PC-9 (cell line): Measurements from ENCODE around the gene PSMD7.

ENCODE experiments used
- EZH2 ChIP-seq: fragments of 200-600 bp; sonication (generic); IDR thresholded peaks from 2 replicates; pipeline ENCODE4 v1.8.0; 2017; ENCODE audit warnings: antibody characterized with exemption, low read depth
- TF ChIP-seq, protein P1 (sequence below): fragments of 200-600 bp; sonication (generic); conservative IDR thresholded peaks from 2 replicates; pipeline ENCODE4 v1.6.1; 2017; ENCODE audit warnings: mixed run types, antibody characterized with exemption, mild to moderate bottlenecking, moderate library complexity

DNA sequence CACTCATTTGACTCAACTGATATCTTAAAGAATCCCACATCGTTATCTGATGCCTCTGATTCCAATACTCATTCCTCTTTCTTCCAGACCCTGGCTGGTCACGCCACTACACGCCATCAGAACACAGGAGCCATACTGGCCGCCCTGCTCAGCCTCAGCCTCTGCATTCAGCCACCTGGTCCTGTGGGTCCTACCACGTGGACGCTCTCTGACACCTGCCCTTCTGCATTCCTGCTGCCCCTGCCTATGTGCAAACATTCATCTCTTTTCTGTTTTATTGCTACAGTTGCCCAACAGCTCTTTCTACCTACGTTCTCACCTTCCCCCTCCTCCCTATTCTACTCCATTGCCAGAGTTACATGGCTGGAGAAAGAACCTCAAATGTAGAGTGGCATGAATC is 18.4 kb downstream of the PSMD7 start:
- TF ChIP-seq, protein P1, sequence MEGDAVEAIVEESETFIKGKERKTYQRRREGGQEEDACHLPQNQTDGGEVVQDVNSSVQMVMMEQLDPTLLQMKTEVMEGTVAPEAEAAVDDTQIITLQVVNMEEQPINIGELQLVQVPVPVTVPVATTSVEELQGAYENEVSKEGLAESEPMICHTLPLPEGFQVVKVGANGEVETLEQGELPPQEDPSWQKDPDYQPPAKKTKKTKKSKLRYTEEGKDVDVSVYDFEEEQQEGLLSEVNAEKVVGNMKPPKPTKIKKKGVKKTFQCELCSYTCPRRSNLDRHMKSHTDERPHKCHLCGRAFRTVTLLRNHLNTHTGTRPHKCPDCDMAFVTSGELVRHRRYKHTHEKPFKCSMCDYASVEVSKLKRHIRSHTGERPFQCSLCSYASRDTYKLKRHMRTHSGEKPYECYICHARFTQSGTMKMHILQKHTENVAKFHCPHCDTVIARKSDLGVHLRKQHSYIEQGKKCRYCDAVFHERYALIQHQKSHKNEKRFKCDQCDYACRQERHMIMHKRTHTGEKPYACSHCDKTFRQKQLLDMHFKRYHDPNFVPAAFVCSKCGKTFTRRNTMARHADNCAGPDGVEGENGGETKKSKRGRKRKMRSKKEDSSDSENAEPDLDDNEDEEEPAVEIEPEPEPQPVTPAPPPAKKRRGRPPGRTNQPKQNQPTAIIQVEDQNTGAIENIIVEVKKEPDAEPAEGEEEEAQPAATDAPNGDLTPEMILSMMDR, result no peak
- TF ChIP-seq EZH2, result no peak
